Non-pigmented ciliary epithelial cell (primary cell): ENCODE results near the gene PLEKHA6.

Source experiments
- DNase-seq: peaks from one replicate; pipeline ENCODE4 v3.0.0-alpha.2; 2010; ENCODE audit warnings: low read depth

Gene PLEKHA6

DNA sequence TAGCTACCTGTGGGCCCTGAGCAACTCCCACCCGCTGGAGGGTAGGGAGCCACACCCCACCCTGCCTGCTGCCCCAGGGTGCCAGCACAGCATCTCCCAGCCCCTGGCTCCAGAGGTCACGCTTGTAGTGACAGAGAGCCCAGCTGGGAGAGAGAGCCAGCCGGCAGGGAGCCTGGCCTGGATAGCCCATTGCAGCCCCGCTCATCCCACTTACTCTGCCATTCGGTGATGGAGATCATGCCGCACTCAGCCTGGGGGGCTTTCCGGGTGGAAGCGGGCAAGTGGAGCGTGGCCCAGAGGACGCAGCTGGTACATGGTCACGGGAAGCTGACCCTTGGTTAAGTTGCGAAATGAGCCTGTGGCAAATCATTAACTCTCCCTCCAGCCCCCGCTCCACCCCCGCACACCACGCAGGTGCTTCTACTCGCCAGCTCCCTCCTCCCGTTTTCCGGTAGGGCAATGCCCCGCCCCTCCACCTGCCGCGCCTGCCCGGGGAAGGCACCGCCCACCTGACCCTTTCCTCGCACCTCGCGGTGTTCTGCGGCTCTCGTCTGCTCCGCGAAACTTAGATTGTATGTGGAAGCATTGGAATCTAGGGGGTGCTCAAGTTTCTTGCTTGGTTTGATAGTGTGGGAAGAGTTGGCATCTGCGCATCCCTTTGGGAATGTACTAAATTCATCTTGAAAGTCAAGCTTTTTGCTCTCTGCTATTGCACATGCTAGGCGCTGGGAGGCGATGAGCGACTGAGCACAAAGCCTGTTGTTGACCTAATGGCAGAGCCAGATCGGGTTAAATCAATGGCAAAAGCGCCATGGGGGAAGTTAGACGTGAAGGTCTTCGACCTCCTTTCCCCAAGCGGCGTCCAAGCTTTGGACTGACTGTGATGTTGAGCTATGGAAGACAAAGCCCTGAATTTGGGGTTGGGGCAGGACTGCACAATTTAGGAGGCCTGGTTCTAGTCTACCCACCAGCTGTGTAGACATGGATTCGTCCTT is 145.8 kb downstream of the PLEKHA6 start, which contains the start of gene GOLT1A:
TSS of gene GOLT1A (minus strand) at position 321 of the 995 bp plus-strand sequence. CDS start at position 239, 82 bp downstream.
- peak; percentile 37 for DNase-seq

DNA sequence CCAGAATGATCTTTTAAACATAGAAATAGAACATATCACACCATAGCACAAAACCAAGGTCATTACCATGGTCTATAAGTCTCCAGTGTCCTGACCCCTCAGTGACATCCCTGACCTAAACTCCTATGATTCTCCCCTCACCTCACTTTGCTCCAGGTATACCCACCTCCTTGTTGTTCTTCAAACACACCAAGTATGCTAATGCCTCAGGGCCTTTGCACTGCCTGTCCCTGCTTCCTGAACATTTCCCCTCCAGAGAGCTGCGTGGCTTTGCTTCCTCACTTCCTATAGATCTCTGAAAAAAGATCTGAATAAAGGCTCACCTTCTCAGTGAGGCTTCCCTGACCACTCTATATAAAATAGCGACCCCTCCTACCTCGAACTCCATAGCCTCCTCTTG is 147.0 kb downstream of the PLEKHA6 start:
- no peak for DNase-seq

DNA sequence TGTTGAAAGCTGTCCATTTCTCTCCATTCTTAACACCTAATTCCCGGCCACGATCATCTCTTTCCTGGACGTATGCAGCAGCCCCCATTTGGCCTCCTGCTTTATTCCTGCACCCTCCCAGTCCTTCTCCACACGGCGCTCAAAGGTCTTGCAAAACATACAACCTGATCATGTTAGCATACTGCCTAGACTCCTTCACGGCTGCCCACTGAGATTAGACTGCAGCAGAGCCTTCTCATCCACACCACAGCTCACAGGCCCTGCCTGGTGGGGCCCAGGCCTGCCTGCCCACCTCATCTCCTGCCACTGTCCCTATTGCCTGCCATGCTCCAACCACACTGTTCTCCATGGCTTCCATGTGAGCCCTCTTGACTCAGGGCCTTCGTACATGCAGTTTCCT is 148.7 kb downstream of the PLEKHA6 start:
- no peak for DNase-seq

DNA sequence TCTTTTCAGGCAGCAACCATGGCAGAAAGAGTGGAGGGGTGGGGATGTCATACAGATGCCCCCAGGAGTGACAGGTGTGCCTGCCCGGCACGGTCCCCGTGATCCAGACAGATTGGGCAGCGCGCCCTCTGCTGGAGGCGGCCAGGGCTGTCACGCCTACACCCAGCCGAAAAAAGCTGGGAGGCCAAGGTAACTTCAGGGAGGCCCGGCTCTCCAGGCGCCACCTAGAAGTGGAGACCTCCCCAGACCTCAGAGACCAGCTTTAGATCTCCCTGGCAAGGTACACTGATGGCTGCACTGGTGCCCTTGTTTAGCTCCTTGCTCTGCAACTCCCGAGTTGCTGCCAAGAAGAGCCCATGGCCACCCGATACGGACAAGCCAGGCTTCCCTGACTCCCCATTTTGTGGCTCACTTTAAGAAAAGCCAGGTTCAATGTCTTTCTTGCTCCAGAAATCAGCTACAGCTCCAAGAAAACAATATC is 152.6 kb downstream of the PLEKHA6 start:
- DNase-seq = no peak

DNA sequence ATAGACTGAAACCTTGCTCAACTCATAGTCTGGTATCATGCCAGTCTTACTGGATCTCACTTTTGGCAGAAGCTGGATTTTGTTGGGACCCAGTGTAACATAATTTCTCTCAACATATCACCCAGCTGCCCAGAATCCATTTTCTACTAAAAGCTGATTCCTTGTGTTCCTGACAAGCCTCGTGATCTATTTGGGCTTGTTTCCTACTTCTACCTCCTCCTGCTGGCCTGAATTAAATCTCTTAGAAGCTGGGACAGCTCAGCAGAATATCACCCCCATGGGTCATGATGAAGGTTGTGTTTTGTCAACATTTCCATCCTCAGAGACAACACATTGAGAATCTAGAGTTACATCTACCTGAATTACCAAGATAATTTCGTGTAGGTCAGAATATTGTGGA is 153.6 kb downstream of the PLEKHA6 start:
- DNase-seq = no peak

DNA sequence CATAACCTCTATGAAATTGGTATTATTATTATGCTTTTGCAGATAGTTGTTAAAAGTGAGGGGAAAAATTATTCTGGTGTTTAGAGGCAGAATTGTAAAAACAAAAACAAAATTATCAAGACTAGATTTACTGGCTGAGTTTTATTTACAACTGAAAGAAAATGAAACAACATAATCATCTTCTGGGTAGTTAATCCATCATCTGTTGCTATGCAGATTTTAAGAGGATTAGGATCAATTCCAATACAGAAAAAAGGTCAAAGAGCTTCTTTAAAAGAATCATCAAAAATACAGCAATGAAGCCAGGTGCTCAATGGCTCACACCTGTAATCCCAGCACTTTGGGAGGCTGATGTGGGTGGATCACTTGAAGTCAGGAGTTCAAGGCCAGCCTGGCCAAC is 154.2 kb downstream of the PLEKHA6 start:
- no peak for DNase-seq

DNA sequence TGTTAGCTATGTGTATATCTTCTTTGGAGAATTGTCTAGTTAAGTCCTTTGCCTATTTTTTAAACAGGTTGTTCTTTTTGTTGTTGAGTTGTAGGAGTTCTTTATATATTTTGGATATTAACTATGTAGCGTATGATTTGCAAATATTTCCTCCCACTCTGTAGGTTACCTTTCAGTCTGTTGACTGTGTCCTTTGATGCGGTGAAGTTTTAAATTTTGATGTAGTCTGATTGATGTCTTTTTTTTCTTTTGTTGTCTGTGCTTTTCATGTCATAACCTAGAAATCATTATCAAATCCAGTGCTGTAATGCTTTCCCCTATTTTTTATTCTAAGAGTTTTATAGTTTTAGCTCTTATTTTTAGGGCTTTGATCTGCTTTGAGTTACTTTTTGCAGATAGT is 154.8 kb downstream of the PLEKHA6 start:
- no peak for DNase-seq

DNA sequence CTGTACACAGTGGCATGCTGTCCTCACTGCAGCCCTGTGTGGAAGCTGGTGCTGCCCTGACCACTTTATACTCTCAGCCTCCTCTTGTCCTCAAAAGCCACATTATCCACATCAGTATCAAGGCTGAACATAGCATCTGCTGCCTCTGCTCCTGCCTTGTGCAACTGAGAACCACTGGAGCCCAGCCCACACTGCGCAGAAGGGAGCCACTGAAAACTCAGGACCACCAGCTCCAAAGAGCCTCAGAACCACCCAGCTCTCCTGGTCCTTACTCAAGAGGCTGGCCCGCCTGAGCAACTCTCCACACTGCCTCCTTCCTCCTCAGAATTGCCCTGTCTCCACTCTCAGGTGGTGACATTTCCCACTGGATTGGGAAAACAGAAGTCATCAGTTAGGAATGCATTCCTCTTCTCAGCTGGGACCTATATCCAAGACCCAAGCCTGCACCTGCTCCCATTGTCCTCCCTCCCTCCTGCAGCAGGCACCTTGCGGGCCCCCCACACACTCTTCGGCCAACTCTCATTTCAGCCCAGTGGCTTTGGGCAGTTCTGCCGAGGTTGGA is 156.4 kb downstream of the PLEKHA6 start:
- DNase-seq = no peak

DNA sequence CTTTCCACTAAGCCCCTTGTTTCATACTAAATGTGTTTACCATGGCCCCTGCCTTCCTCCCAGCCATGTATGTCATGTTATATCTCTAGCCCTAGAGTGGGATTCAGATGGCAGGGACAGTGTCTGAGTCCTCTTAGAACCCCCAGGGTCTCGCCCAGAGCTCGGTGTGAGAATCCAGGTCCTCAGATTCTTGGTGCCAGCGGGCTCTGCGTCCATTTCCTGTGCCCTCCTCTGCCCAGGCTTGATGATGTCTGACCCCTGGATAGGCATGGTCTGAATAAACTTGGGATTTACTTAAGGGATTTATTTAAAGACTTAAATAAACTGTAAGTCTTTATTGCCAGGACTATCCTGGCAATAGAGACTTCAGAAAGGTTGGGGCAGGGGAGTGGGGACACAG is 157.2 kb downstream of the PLEKHA6 start:
- DNase-seq = no peak

DNA sequence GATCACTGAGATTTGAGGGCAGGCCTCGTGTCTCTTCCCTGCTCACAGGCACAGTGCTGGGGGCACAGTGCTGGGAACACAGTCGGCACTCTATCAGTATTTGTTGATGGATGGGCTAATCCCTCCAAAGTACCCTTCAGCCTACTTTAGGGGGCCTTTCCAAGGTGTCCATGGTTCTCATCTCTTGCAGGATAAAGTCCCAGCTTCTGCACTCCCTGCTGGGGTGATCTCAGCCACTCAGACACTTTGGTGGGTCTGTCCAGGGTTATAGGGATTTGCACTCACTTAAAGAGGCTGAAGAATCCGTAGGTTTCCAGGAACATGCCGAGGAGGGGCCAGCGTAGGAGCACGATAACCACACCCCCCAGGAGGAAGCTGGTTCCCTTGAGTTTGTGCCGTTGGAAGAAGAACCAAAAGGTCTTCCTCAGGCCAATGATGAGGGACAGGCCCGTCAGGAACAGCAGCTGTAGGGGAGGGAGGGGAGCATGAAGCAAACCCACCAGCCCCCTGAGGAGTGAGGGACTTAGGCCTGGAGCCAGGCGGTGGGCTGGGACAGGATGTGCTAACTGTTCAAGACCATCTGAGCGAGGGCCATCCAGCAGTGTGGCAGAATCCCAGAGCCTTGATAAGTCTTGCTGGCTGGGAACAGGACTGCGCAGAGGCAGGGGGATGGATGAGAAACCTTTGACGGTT is 158.2 kb downstream of the PLEKHA6 start:
- DNase-seq = no peak

DNA sequence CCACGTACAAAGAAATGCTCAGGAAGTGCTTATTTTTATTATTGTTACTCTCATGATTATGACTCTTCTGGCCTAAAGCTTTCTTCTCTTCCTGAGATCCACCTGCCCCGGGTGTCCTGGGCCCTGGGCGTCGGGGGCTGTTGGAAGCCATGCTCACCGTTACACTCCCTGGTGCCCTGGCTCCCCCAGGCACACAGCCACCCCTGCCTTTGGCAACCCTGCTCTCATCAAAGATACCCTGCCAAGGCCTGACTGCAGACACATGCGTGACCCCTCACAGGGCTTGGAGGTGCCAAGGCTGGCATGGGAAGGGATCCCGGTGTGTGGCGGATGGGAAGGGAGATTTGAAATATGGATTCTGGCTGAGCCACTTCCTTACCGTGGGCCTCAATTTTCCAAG is 160.2 kb downstream of the PLEKHA6 start:
- no peak for DNase-seq

DNA sequence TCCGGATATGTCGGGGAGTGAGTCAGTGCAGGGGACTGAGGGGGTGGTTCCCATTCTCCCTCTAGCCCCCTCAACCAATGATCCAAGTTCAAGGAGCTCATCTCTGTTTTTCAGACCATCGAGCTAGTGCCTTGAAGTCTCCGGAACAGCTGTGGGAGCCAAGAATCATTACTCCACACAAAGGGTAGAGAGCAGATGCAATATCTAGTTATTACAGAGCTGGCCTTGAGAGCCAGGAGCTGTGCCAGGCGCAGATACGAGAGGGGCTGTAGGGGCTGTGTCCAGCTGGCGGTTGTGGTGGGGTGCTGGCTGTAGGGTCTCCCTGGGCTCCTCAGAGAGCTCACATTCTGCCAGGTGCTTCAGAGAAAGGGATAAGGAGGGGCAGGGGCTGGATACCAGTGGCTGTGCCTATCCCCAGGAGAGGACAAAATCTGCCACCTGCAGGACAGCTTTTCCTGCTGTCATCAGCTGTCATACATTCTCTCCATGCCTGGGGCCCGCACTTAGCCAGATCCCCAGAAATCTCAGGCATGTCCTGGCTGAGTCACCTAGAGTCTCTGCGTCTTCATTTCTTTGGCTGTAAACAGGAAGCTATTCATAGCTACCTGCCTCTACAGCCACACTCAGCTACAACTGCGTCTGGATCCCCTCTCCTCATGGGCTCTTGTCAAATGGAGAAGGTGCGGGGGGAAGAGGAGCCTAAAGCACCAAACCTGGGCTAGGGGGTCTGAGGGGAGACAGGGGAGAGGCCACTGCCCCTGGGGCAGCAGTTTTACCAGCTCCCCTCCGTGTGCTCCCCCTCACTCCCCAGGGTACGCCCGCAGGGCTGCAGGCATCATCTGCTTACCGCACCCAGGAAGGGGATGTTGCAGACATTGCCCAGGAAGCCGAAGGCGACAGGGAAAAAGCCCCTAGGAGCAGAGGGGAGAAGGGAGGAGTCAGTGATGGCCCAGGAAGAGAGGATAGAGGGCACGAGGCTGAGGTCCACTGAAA is 161.1 kb downstream of the PLEKHA6 start:
- DNase-seq = peak; percentile 69

DNA sequence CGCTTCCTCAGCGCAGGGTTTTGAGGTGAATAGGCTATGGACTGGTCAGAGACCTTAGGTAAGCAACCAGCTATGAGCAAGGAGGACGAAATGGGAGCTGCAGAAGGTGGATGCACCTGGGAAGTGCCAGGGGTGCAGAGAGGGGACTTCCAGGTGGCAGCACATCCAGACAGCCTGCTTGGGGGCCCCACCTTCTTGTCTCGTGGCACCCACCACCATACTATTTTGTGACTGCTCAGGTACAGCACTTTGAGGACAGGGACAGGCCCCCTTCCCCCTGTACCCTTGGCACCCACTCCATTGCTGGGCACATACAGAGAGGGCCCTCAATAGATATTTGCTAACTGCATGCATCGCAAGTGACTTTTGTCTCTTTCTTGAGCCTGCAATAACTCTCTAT is 162.7 kb downstream of the PLEKHA6 start:
- DNase-seq = no peak

DNA sequence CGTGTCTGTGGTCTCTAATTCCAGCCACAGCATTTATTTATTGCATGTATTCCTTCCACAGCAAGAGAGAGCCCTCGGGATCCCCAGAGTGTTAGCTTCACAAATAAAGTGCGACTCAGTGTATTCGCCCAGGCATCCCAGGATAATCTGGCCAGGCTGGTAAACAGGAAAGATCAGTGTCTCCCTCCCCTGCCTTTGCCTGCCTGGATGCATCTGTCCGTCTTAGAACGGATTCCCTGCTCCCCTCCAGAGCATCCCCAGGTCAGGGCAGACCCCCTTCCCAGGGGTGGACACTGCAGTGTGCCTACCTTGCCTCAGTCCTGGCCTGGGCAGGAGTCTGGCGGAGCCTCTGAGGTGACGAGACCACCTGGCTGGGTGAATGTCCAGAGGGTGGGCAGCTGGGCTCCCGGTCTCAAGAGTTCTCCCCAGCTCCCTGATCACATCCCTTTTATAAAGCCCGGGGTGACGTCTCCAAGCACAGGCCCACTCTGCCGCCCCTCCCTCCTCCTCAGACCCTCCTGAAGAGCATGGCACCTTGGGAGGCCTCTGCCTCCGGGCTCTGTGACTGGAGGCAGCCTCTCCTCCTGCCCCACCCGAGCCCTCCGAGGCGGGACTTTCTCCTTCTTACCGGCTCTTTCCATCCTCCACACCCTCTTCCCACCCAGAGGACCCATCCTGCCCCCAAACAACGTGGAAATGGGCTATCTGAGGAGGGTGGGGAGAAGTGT is 163.5 kb downstream of the PLEKHA6 start, which contains the start of gene KISS1:
TSS of gene KISS1 (minus strand) at position 424 of the 728 bp plus-strand sequence. CDS start 3,615 bp downstream, outside the sequence.
- DNase-seq = no peak

DNA sequence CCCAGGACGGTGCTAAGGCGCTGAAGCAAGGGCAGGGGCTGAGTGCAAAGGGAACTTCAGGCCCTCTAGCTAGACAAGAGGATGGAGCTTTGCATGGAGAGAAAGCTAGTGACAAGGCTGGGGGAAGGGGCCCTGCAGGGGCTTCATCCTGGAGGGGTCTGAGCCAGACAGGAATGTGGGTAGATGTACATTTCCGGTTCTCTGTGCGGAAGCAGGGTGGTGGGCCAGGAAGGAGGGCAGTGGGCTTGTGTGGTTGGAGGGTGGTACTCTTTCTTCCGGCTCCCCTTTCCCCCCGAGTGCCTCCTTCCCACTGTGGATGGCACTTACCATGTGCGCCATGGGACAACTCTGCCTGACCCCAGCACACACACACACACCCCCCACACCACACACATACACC is 165.0 kb downstream of the PLEKHA6 start:
- DNase-seq = no peak

DNA sequence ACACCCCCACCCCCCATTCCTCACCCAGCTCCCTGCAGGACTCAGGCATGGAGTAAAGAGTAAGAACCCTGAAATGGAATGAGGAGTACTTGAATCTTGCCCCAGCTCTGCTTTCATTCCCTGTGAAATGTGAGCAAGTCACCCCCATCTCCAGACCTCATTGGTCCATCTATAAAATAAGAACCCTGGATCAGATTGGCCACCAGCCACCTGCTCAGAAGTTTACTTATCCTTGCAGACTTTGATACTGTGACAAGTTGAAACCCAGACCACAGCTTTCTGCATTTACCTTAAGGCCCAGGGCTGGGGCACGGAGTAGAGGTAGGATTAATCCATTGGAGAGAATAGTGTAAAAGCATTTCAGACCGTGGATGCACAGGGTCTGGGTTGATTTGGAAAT is 165.6 kb downstream of the PLEKHA6 start:
- DNase-seq = no peak

DNA sequence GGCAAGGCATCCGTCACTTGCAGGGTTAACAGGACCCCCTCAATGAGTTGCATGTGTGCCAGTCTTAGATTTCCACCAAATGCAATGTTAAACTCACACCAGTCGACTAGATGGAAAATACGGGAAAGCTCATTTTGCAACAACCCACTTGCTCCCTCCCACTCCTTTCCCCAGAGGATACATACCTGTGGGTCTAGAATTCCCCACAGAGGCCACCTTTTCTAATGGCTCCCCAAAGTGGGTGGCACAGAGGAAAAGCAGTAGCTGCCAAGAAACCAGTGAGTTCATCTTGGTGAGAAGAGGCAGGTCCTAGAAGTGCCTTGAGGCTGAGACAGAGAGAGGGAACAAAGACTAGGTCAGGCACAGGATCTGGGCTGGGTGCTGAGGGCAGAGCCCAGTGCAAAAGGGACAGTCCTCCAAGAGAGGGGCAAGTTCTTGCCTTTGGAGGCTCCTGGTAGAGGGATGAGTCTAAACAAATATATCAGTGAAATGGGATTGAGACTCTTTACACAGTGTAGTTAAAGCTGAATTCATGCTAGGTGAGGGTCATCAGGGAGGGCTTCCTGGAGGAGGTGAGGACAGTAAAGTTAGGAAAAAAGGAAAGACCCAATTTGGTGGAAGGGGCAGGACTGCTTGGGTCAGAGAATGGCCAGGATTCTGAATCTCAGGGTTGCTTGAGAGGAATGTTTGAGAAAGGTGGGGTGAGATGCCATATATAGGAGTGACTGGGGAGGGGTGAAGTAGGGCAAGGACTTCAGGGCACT is 167.0 kb downstream of the PLEKHA6 start:
- no peak for DNase-seq

DNA sequence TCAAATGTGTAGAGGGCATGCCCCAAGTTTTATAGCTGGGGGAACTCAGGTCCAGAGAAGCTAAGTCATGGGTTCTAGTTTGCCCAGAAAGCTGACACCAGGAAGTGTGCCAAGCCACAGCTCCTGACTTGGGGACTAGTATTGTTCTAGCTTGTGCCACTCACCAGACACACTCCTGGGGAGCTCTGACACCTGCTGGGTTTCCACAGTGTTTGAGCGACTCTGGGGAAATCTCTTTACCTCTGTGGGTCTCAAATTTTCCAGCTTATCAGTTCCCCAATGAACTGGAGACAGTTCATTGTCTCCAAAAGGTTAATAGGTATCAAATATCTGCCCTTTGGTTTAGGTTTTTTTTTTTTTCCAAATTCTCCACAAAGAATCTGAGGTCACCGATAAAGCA is 167.7 kb downstream of the PLEKHA6 start:
- DNase-seq = no peak

DNA sequence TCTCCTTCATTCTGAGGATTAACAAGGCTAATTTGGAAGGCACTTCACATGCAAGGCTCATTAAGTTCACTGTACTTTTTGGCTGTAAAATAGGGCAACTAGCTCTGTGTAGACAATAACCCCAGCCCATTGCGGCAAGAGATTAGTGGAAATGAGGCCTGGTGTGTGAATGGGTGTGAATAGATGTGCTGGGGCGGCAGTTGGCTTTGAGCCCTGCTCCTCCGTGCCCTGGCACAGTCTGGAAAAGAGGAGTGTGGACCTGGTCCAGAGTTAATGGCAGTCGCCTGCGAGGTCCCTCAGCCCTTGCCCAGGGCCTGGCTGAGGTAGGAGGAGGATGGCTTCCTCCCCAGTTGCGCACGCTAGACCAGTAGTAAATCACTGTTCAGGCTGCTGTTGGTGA is 168.3 kb downstream of the PLEKHA6 start:
- no peak for DNase-seq
